GM06990 (cell line): ENCODE results near the gene RPS19.
A peak's percentile ranks its signal among the peaks of the same experiment; 100 is the strongest.

Source experiments
- DNase-seq: peaks from one replicate; pipeline ENCODE4 v3.0.0-alpha.2; 2011; ENCODE audit not compliant: insufficient read length; ENCODE audit errors: extremely low read depth
- H3K27me3 ChIP-seq: replicated peaks from 2 replicates; pipeline ENCODE4 v1.6.0; 2011; ENCODE audit warnings: low read length; ENCODE audit not compliant: control insufficient read depth, insufficient read depth
- H3K36me3 ChIP-seq: 2 replicates; pipeline ENCODE4 v1.5.1; 2011; ENCODE audit warnings: low read length; ENCODE audit not compliant: control insufficient read depth, insufficient read depth
- H3K4me3 ChIP-seq: replicated peaks from 2 replicates; pipeline ENCODE4 v1.5.1; 2011; ENCODE audit warnings: low read depth, mild to moderate bottlenecking, control low read depth, low read length
- CTCF ChIP-seq: IDR thresholded peaks from 2 replicates; pipeline ENCODE4 v1.5.1; 2011; ENCODE audit warnings: low read length, control low read depth, mild to moderate bottlenecking, inconsistent platforms; ENCODE audit not compliant: insufficient read depth, poor library complexity, severe bottlenecking

Gene RPS19

GRCh38 chr19:41864374-41864773, 4.3 kb downstream of the RPS19 start:
- Histone ChIP-seq H3K4me3 (peak overlapping the region; percentile 41), H3K36me3 (peaks cover 55% of the 10 kb centered on the region)
- TF ChIP-seq CTCF: no peak

GRCh38 chr19:41866284-41866683, 6.2 kb downstream of the RPS19 start:
- Histone ChIP-seq H3K27me3 (no peaks in the 10 kb centered on the region), H3K36me3 (peaks cover 65% of the 10 kb centered on the region), H3K4me3 (peak overlapping the region; percentile 23)
- no peak for DNase-seq
- no peak for TF ChIP-seq CTCF

More at GRCh38 chr19:41864374-41864773, 4.3 kb downstream of the RPS19 start:
- DNase-seq: no peak
- H3K27me3 ChIP-seq: no peaks in the 10 kb centered on the region

- no peak for TF ChIP-seq CTCF
- Histone ChIP-seq H3K4me3 (no peak overlapping the region), H3K27me3 (no peaks in the 10 kb centered on the region), H3K36me3 (peaks cover 54% of the 10 kb centered on the region)
- no peak for DNase-seq
Observed at GRCh38 chr19:41868120-41868988, 8.3 kb downstream of the RPS19 start.

GRCh38 chr19:41868989-41869300, 8.9 kb downstream of the RPS19 start:
- no peak for DNase-seq
- Histone ChIP-seq H3K4me3 (no peak overlapping the region), H3K36me3 (peaks cover 50% of the 10 kb centered on the region), H3K27me3 (no peaks in the 10 kb centered on the region)
- TF ChIP-seq CTCF: no peak

GRCh38 chr19:41869374-41869955, 9.4 kb downstream of the RPS19 start:
- Histone ChIP-seq H3K4me3 (no peak overlapping the region), H3K36me3 (peaks cover 45% of the 10 kb centered on the region), H3K27me3 (no peaks in the 10 kb centered on the region)
- TF ChIP-seq CTCF: no peak
- no peak for DNase-seq

GRCh38 chr19:41870401-41870873, 10.4 kb downstream of the RPS19 start:
- DNase-seq: no peak
- H3K36me3 ChIP-seq: peaks cover 39% of the 10 kb centered on the region
- H3K27me3 ChIP-seq: no peaks in the 10 kb centered on the region
- no peak for TF ChIP-seq CTCF
- H3K4me3 ChIP-seq: no peak overlapping the region
